ENCODE data around the gene HAPLN1. TPM values are rescaled to one million over a fixed set of nuclear protein-coding genes. Genes with fewer than 3 reads are reported as not detected.

HAPLN1 gene
- total RNA-seq, 6 experiments from 2014 or later, result 10.2 to 118 (median 112) TPM

DNA sequence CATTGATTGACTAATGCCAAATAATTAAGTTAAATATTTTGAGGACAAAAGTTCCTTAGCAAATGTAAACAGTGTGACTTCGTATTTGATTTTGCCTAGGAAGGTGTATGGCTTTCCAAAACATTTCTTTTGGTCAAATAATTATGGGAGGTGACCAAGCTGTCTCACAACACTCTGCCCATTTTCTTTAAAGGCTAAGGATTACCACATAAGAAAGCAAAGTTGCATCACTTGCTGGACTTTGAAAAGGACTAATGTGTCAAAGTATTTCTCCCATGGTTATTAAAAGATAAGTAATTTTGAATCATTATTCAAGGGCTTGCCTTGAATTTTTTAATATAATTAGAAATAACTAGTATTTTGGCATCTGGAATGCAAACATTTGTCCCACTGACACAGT, 74.7 kb downstream of the HAPLN1 start:
- no peak overlapping the region for H3K27ac Mint-ChIP-seq
- no peak for DNase-seq
- no peaks in the 10 kb centered on the region for H3K4me1 Mint-ChIP-seq (ENCODE audit: low read depth)
- H3K36me3 Mint-ChIP-seq (ENCODE audit: low read depth), result no peaks in the 10 kb centered on the region; the same call in 1 of the 2 replicates
- H3K4me3 Mint-ChIP-seq, result no peak overlapping the region
- H3K9me3 Mint-ChIP-seq, result no peaks in the 10 kb centered on the region
- H3K27me3 Mint-ChIP-seq (ENCODE audit: insufficient read depth), result peaks cover 4% of the 10 kb centered on the region
- TF ChIP-seq, protein P1, sequence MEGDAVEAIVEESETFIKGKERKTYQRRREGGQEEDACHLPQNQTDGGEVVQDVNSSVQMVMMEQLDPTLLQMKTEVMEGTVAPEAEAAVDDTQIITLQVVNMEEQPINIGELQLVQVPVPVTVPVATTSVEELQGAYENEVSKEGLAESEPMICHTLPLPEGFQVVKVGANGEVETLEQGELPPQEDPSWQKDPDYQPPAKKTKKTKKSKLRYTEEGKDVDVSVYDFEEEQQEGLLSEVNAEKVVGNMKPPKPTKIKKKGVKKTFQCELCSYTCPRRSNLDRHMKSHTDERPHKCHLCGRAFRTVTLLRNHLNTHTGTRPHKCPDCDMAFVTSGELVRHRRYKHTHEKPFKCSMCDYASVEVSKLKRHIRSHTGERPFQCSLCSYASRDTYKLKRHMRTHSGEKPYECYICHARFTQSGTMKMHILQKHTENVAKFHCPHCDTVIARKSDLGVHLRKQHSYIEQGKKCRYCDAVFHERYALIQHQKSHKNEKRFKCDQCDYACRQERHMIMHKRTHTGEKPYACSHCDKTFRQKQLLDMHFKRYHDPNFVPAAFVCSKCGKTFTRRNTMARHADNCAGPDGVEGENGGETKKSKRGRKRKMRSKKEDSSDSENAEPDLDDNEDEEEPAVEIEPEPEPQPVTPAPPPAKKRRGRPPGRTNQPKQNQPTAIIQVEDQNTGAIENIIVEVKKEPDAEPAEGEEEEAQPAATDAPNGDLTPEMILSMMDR (IDR thresholded peaks at IDR 0.05), result no peak

DNA sequence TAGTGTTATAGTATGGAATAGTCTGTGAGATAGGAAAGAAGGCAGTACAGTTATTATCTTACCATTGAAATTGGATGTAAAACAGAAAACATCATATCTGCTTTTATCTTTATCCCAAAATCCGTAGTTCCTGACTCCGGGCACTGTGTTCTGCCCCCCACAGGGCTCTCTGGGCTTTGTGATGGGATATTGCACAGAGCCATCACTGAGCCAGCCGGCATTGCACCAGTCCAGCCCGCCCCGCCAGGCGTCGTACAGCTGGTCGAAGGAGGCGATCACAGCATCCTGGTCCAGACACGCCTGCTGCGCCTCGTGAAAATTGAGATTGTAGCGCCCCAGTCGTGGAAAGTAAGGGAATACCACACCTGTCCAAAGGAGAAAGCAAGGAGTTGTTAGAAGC, 76.4 kb downstream of the HAPLN1 start:
- TF ChIP-seq, protein P1 (IDR thresholded peaks at IDR 0.05), result no peak
- Mint-ChIP-seq H3K27ac (no peak overlapping the region), H3K36me3 (ENCODE audit: low read depth) (no peaks in the 10 kb centered on the region; the same call in 1 of the 2 replicates), H3K4me1 (ENCODE audit: low read depth) (no peaks in the 10 kb centered on the region), H3K27me3 (ENCODE audit: insufficient read depth) (peaks cover 4% of the 10 kb centered on the region), H3K4me3 (no peak overlapping the region), H3K9me3 (no peaks in the 10 kb centered on the region)
- no peak for DNase-seq

DNA sequence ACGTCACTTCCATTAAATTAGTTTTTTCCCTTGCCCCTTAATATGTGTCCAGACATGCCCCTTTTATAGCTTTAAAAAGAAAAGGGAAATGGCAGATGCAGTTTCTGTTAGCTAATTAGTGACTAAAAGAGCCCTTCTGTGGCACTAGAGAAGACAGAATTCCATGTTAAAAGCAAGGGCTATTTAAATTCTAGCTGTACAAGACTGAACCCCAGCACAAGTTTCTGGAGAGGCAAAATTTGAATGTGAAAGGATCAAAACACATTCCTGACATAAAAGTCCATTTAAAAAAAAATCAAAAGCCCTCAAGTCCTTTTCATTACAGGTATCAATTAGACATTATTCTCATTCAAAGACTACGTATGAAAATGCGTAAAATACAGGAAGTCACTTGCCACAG, 78.7 kb downstream of the HAPLN1 start:
- Mint-ChIP-seq H3K4me3 (no peak overlapping the region), H3K36me3 (ENCODE audit: low read depth) (no peaks in the 10 kb centered on the region; the same call in 1 of the 2 replicates)
- TF ChIP-seq, protein P1 (IDR thresholded peaks at IDR 0.05), result no peak

DNA sequence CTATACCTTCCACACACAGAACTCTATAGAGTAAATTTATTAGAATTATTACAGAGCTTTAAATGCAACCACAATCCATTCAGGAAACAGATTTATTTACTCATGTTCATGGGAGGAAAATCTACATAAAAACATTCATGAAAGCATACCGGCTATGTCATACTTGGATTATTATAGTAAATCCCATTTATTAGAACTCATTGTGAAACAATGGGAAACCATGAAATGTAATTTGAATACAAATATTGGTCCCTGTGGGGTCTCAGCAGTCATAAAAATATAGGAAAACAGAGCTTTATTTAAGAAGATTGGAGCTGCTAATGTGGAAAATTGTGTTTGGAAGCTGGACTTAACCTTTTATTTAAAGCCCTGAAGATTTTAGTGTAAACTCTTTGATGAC, 80.7 kb downstream of the HAPLN1 start:
- Mint-ChIP-seq H3K27me3 (ENCODE audit: insufficient read depth) (peaks cover 4% of the 10 kb centered on the region), H3K4me1 (ENCODE audit: low read depth) (peaks cover 12% of the 10 kb centered on the region), H3K27ac (no peak overlapping the region), H3K4me3 (no peak overlapping the region), H3K9me3 (no peaks in the 10 kb centered on the region), H3K36me3 (ENCODE audit: low read depth) (no peaks in the 10 kb centered on the region; the same call in 1 of the 2 replicates)
- DNase-seq, result no peak
- TF ChIP-seq, protein P1 (IDR thresholded peaks at IDR 0.05), result no peak

More for the DNA sequence above, 78.7 kb downstream of the HAPLN1 start:
- Mint-ChIP-seq H3K4me1 (ENCODE audit: low read depth) (peaks cover 1% of the 10 kb centered on the region; the same call in 1 of the 2 replicates), H3K27me3 (ENCODE audit: insufficient read depth) (peaks cover 4% of the 10 kb centered on the region), H3K9me3 (no peaks in the 10 kb centered on the region), H3K27ac (no peak overlapping the region)
- no peak for DNase-seq

DNA sequence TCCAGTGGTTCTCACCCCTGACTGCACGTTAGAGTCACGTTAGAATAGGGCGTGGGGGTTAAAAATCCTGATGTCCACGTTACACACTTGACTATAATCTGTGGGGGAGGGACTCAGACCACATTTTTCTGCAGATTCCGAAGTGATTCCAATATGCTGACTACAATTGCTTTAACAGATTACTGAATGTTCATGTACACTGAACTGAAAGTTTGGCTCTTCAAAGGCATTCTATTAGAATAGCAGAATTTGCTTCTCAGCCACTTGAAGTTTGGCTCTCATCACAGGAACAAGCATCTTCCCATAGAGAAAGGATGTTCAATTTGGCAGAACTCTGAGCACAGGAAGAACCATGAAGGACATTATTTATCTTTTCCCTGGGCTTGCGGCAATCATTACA, 84.5 kb downstream of the HAPLN1 start:
- Mint-ChIP-seq H3K36me3 (ENCODE audit: low read depth) (no peaks in the 10 kb centered on the region), H3K4me1 (ENCODE audit: low read depth) (peaks cover 25% of the 10 kb centered on the region), H3K27ac (no peak overlapping the region), H3K9me3 (no peaks in the 10 kb centered on the region), H3K4me3 (peak overlapping the region; percentile 15; the same call in 1 of the 2 replicates), H3K27me3 (ENCODE audit: insufficient read depth) (peaks cover 2% of the 10 kb centered on the region; the same call in 1 of the 2 replicates)
- no peak for DNase-seq
- TF ChIP-seq, protein P1 (IDR thresholded peaks at IDR 0.05), result no peak

DNA sequence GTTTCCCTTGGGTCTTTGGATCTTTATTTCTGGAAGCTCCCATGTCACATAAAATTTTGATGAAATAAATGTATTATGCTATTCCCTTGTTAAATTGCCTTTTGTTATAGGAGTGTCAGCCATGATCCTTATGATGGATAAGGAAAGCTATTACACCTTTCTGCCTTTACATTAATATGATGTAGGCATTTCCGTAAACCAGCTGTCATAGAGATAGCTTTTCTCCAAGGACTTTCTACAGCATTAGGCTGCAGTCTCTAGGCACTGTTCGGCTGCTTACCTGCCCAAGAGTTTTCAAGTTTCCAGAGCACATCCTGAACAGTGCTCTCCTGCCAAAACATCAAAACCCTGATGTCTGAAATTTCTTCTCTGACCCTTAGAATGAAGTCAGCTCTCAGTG, 87.4 kb downstream of the HAPLN1 start:
- DNase-seq, result no peak
- H3K4me3 Mint-ChIP-seq, result no peak overlapping the region
- no peak overlapping the region; the same call in 1 of the 2 replicates for H3K27ac Mint-ChIP-seq
- no peaks in the 10 kb centered on the region for H3K9me3 Mint-ChIP-seq
- no peaks in the 10 kb centered on the region for H3K36me3 Mint-ChIP-seq (ENCODE audit: low read depth)
- H3K4me1 Mint-ChIP-seq (ENCODE audit: low read depth), result peaks cover 25% of the 10 kb centered on the region
- TF ChIP-seq, protein P1 (IDR thresholded peaks at IDR 0.05), result no peak
- H3K27me3 Mint-ChIP-seq (ENCODE audit: insufficient read depth), result peaks cover 5% of the 10 kb centered on the region

All from HFFc6 (cell line).